Measurements from ENCODE around the gene CDH13.

DNA sequence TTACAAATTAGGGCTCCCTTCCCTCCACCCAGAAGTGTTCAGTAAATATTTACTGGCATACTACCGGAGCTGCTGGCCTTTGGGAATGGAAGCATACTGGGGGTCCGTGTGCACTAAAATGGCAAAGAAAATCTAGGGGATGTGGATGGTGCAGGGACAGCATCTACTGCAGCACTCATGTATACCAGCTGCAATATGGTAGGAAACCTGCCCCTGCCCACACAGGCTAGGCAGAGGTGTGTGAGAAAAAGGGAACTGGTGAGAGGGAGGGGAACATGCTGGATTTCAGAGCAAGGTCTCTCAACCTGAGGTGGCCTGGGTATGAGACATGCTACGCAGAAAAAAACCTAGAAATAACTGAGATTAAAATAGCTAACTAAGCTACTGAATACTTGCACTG, 145.4 kb downstream of the CDH13 start:
- no peak for TF ChIP-seq POLR2AphosphoS5 (IDR thresholded peaks at IDR 0.05; ENCODE audit: low read depth, low read length)
- no peak for TF ChIP-seq TAF1 (IDR thresholded peaks at IDR 0.05; ENCODE audit: borderline replicate concordance, insufficient read depth, low read length)
- TF ChIP-seq, protein P1, sequence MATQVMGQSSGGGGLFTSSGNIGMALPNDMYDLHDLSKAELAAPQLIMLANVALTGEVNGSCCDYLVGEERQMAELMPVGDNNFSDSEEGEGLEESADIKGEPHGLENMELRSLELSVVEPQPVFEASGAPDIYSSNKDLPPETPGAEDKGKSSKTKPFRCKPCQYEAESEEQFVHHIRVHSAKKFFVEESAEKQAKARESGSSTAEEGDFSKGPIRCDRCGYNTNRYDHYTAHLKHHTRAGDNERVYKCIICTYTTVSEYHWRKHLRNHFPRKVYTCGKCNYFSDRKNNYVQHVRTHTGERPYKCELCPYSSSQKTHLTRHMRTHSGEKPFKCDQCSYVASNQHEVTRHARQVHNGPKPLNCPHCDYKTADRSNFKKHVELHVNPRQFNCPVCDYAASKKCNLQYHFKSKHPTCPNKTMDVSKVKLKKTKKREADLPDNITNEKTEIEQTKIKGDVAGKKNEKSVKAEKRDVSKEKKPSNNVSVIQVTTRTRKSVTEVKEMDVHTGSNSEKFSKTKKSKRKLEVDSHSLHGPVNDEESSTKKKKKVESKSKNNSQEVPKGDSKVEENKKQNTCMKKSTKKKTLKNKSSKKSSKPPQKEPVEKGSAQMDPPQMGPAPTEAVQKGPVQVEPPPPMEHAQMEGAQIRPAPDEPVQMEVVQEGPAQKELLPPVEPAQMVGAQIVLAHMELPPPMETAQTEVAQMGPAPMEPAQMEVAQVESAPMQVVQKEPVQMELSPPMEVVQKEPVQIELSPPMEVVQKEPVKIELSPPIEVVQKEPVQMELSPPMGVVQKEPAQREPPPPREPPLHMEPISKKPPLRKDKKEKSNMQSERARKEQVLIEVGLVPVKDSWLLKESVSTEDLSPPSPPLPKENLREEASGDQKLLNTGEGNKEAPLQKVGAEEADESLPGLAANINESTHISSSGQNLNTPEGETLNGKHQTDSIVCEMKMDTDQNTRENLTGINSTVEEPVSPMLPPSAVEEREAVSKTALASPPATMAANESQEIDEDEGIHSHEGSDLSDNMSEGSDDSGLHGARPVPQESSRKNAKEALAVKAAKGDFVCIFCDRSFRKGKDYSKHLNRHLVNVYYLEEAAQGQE (IDR thresholded peaks at IDR 0.05; ENCODE audit: insufficient read depth in 1 of 2, low read depth in 2 of 2, low read length in 2 of 2) = no peak
- TF ChIP-seq SIN3A (IDR thresholded peaks at IDR 0.05; ENCODE audit: borderline replicate concordance, insufficient read depth, low read length) = no peak
- no peak for TF ChIP-seq FOXP2 (optimal IDR thresholded peaks at IDR 0.05; ENCODE audit: borderline replicate concordance, extremely low read depth, extremely low read length, insufficient read depth)
